ENCODE results near the gene DIS3L2.

DIS3L2 gene

DNA sequence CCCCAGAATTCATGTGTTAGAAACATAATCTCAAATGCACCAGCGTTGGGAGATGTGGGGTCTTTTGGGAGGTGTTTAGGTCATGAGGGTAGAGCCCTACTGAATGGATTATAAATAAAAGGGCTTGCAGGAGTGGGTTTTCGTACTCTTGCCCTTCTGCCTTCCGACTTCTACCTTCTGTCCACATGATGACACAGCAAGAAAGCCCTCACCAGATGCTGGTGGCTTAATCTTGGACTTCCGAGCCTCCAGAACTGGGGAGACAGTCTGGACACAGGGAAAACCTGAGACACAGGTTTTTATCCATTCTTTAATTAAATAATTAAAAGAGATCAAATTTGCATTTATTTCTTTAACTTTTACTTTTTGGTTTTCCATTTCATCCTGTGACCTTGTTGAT is 87.8 kb downstream of the DIS3L2 start:
- no peak for DNase-seq (ENCODE audit: low read depth in 1 of 2, low spot score in 1 of 2)

- no peak for DNase-seq (ENCODE audit: low read depth in 1 of 2, low spot score in 1 of 2)
Measured at GRCh38 chr2:232052591-232052990, 91.1 kb downstream of the DIS3L2 start.

DNA sequence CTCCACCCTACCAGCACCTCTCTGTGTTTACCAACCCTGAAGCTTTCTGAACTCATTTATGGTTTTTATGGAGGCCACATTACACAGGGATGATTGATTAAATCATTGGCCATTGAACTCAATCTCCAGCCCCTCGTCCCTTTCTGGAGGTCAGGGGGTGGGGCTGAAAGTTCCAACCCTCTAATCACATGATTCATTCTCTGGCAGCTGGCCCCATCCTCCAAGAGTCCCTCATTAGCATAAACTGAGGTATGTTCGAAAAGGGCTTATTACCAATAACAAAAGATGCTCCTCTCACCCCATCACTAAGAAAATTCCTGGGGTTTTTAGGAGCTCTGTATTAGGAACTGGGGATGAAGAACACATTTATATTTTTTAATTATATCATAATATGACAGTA is 92.3 kb downstream of the DIS3L2 start:
- no peak for DNase-seq (ENCODE audit: low read depth in 1 of 2, low spot score in 1 of 2)

DNA sequence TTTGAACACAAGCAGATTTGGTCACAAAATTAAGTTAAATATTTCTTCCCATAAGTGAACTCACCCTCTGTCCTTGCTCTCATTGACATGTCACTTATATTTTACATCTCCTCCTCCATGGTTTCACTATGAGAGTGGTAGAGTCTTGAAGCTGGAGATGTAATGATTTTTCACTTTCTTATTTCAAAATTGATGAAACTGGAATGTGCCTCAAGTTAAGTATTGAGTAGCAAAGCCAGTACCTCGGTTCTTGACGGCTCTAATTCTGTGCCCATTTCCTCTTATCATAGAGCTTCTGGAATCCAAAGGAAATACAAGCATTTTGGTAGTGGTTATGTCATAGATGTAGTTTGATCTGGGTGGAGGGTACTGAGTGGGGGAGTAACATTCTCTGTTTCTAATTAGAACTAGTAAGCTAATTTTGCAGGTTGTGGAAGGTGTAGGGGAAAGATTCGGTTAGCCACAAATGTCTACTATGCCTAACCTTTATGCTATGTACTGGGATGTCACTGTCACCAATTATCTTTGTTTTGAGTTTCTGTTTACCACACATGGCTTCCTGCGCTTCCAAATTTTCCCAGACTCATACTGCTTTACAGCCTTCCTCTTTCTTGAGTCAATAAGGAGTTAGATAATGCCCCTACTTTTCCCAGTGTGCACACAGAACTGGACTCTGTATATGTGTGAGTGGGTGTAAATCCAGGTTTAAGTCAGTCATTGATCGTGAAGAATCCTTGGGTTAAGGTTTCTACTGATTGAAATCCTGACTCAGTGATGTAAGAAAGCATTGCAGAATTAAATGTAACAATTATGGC is 96.8 kb downstream of the DIS3L2 start:
- no peak for DNase-seq (ENCODE audit: low read depth in 1 of 2, low spot score in 1 of 2)

GRCh38 chr2:232058931-232059330 is 97.4 kb downstream of the DIS3L2 start:
- DNase-seq (ENCODE audit: low read depth in 1 of 2, low spot score in 1 of 2): no peak

GRCh38 chr2:232061265-232061664 is 99.8 kb downstream of the DIS3L2 start:
- no peak for DNase-seq (ENCODE audit: low read depth in 1 of 2, low spot score in 1 of 2)

DNA sequence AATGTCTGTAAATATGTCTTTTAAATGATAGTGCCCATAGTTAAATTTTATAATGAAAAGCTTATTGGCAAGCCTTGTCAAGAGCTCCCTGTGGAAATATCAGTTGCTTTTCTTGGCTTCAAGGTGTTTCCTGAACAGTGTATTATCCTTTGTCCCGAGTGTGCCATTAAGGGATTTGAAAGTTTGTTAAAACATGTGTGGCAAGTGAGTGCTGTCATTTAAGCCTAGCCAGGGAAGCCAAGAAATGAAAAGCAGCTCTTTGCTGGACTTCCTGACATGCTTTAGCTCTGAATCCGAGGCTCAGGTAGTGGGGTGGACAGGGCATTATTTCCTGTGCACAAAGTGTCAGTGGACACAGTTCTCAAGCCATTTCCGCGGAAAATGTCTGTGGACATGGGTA is 111.5 kb downstream of the DIS3L2 start:
- DNase-seq (ENCODE audit: low read depth in 1 of 2, low spot score in 1 of 2): no peak

GRCh38 chr2:232073699-232074098 is 112.2 kb downstream of the DIS3L2 start:
- no peak for DNase-seq (ENCODE audit: low read depth in 1 of 2, low spot score in 1 of 2)

DNA sequence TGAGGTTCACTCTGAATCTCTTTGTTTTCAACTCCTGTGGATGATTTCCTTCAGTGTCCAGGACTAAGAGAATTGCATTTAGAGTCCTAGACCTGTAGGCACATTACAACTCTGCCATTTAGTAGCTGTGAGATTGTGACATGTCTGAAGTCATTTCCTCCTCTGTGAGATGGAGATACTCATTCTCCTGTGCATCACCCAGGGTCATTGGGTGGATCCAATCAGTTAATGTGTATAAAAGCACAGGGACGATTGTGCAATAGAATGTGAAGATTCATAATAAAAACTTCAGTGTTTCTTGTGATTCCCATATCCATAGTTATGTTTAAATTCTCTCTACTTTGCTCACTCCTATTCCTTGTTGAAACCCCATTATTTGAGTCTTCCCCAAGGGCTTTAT is 113.6 kb downstream of the DIS3L2 start:
- no peak for DNase-seq (ENCODE audit: low read depth in 1 of 2, low spot score in 1 of 2)

DNA sequence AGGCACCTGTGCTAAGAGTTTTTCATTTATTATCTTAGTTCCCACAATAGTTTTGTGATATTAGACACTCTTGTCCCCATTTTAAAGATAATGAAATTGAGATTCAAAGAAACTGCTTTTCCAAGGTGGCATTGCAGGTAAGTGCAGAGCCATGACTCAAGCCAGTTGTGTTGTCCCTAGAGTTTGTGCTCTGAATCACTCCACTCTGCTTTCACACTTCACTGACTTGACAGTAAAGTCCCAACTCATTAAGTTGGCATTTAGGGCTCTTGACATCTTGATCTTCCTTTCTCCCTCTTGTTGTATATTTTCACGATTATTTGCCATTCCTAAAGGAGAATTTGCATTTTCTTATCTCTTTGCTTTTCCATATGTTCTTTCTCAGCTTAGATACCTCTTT is 114.3 kb downstream of the DIS3L2 start:
- DNase-seq (ENCODE audit: low read depth in 1 of 2, low spot score in 1 of 2): no peak

DNA sequence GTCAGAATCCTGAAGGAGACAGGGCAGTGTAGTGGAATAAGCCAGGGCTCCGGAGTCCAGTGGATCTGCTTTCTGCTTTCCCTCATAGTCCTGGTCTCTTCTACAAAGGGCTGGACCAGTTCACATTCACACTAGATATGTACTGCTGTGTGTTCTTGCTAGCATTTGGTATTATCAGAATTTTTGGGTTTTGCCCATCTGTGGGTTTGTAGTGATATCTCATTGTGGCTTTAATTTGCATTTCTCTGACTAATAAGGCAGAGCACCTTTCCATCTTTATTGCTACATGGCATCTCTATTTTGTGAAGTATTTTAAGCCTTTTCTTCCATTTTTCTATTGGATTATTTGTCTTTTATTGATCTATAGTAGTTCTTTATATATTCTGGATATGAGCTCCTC is 114.8 kb downstream of the DIS3L2 start:
- DNase-seq (ENCODE audit: low read depth in 1 of 2, low spot score in 1 of 2): no peak

GRCh38 chr2:232076736-232077135 is 115.2 kb downstream of the DIS3L2 start:
- DNase-seq (ENCODE audit: low read depth in 1 of 2, low spot score in 1 of 2): no peak

GRCh38 chr2:232085164-232085563 is 123.7 kb downstream of the DIS3L2 start:
- DNase-seq (ENCODE audit: low read depth in 1 of 2, low spot score in 1 of 2): no peak

- no peak for DNase-seq (ENCODE audit: low read depth in 1 of 2, low spot score in 1 of 2)
Measured at GRCh38 chr2:232085826-232086425, 124.4 kb downstream of the DIS3L2 start.

GRCh38 chr2:232088771-232089170 is 127.3 kb downstream of the DIS3L2 start:
- no peak for DNase-seq (ENCODE audit: low read depth in 1 of 2, low spot score in 1 of 2)

DNA sequence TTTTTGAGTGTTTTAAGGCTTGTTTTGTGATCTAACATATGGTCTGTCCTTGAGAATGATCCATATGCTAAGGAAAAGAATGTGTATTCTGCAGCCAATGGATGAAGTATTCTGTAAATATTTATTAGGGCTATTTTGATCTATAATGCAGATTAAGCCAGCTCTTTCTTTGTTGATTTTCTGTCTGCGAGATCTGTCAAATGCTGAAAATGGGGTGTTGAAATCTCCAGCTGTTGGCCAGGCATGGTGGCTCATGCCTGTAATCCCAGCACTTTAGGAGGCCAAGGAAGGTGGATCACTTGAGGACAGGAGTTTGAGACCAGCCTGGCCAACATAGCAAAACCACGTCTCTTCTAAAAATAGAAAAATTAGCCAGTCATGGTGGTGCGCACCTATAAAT is 132.7 kb downstream of the DIS3L2 start:
- DNase-seq (ENCODE audit: low read depth in 1 of 2, low spot score in 1 of 2): no peak

GRCh38 chr2:232094883-232095282 is 133.4 kb downstream of the DIS3L2 start:
- no peak for DNase-seq (ENCODE audit: low read depth in 1 of 2, low spot score in 1 of 2)

GRCh38 chr2:232097260-232097659 is 135.7 kb downstream of the DIS3L2 start:
- no peak for DNase-seq (ENCODE audit: low read depth in 1 of 2, low spot score in 1 of 2)

GRCh38 chr2:232097758-232098157 is 136.2 kb downstream of the DIS3L2 start:
- no peak for DNase-seq (ENCODE audit: low read depth in 1 of 2, low spot score in 1 of 2)

DNA sequence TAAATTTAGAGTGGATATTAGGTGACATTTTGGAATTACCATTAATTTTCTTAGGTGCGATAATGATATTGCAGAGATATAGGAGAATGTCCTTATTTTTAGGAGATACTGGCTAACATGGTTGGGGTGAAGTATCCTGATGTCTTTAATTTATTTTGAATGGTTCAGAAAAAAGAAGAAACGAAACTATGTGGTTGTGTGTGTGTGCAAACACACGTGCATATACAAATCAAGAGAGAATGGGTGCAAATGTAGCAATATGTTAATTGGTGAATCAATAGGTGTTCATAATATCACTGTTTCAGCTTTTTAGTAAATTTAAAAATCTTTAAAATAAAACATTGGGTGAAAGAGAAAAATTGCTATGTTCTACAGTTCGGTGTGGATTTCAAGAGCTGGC is 140.9 kb downstream of the DIS3L2 start:
- no peak for DNase-seq (ENCODE audit: low read depth in 1 of 2, low spot score in 1 of 2)

GRCh38 chr2:232103140-232103737 is 141.7 kb downstream of the DIS3L2 start:
- DNase-seq (ENCODE audit: low read depth in 1 of 2, low spot score in 1 of 2): no peak

DNA sequence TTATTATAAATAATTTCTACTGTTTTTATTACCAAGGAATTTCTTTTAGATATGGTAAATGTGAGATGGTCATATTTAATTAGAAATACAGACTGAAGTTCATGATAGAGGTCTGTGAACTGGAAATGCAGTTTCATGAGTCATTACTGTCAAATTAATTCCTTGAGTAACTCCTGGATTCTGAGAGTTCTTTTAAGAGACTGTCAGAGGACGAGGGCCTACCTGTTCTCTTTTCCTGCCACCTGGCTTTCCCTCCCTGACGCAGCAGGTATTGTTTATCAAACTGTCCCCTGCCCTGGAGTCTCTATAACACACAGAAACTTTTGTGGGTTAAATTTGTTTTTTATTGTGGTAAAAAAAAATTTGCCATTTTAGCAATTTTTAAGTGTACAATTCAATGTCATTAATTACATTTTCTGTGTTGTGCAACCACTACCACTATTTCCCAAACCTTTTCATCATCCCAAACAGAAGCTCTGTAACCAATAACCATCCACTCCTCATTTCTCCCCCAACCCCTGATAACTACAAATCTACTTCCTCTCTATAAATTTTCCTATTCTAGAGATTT is 142.6 kb downstream of the DIS3L2 start:
- DNase-seq (ENCODE audit: low read depth in 1 of 2, low spot score in 1 of 2): no peak

Data from stimulated activated CD4-positive, alpha-beta T cell treated with anti-CD3 and anti-CD28 coated beads, Interleukin-15, amount 100 ng/mL, for 1 hour (primary cell).